Mesenchymal stem cell (in vitro differentiated cells and primary cell): ENCODE results near the gene PDK1.
"Not testable (repeated sequence)": the region's sequence is repeated elsewhere in the genome, so short reads cannot be mapped to it uniquely, and the experiment has no call there.

Source experiments
- DNase-seq: peaks from one replicate; pipeline ENCODE4 v3.0.0-alpha.2; 2013
- H2AFZ ChIP-seq: one replicate; pipeline ENCODE4 v1.6.1; 2013; ENCODE audit warnings: low read depth, mild to moderate bottlenecking, control low read depth, inconsistent platforms, low read length, moderate library complexity
- H2AK5ac ChIP-seq: 2 replicates; pipeline ENCODE4 v1.6.1; 2013; ENCODE audit warnings: low read length, moderate library complexity, mild to moderate bottlenecking, inconsistent platforms; ENCODE audit not compliant: severe bottlenecking
- H2BK120ac ChIP-seq: one replicate; pipeline ENCODE4 v1.6.1; 2013; ENCODE audit warnings: low read depth, mild to moderate bottlenecking, inconsistent platforms, low read length, moderate library complexity
- H2BK12ac ChIP-seq, 2 experiments: one replicate each; pipeline ENCODE4 v1.6.1; 2013; ENCODE audit warnings: inconsistent platforms in 2 of 2, low read length in 2 of 2, mild to moderate bottlenecking in 2 of 2, moderate library complexity in 2 of 2, control low read depth in 1 of 2
- H2BK15ac ChIP-seq: one replicate; pipeline ENCODE4 v1.6.1; 2013; ENCODE audit warnings: mild to moderate bottlenecking, low read depth, inconsistent platforms; ENCODE audit not compliant: poor library complexity, severe bottlenecking
- H2BK5ac ChIP-seq: 2 replicates; pipeline ENCODE4 v1.6.1; 2013; ENCODE audit warnings: low read depth, mild to moderate bottlenecking, low read length, control low read depth, inconsistent platforms; ENCODE audit not compliant: poor library complexity, severe bottlenecking
- H3K14ac ChIP-seq, 2 experiments: one replicate each; pipeline ENCODE4 v1.6.1; 2013; ENCODE audit warnings: inconsistent platforms in 2 of 2, low read length in 2 of 2, control low read depth in 1 of 2, mild to moderate bottlenecking in 1 of 2, moderate library complexity in 1 of 2
- H3K18ac ChIP-seq, 2 experiments: one replicate each; pipeline ENCODE4 v1.6.1; 2013; ENCODE audit warnings: inconsistent platforms in 2 of 2, low read length in 2 of 2, control low read depth in 1 of 2, low read depth in 1 of 2, mild to moderate bottlenecking in 1 of 2
- H3K23ac ChIP-seq, 2 experiments: one replicate each; pipeline ENCODE4 v1.6.1; 2013; ENCODE audit warnings: inconsistent platforms in 2 of 2, low read length in 2 of 2, mild to moderate bottlenecking in 2 of 2, moderate library complexity in 2 of 2, control low read depth in 1 of 2
- H3K27ac ChIP-seq: 2 replicates; pipeline ENCODE4 v1.5.1; 2013; ENCODE audit warnings: mild to moderate bottlenecking, moderate library complexity, low read length, control low read depth, inconsistent platforms; ENCODE audit not compliant: poor library complexity, severe bottlenecking
- H3K27me3 ChIP-seq, 2 experiments: 2 replicates each; pipeline versions ENCODE4 v1.6.1 to v1.7.0; 2013; ENCODE audit warnings: low read length in 2 of 2, mild to moderate bottlenecking in 2 of 2, moderate library complexity in 2 of 2, control low read depth in 1 of 2, inconsistent platforms in 1 of 2; ENCODE audit not compliant: control insufficient read depth in 1 of 2, insufficient read depth in 1 of 2
- H3K36me3 ChIP-seq, 2 experiments: 2 replicates each; pipeline versions ENCODE4 v1.6.1 to v1.7.0; 2013; ENCODE audit warnings: low read length in 2 of 2, control low read depth in 1 of 2, inconsistent platforms in 1 of 2, low read depth in 1 of 2, mild to moderate bottlenecking in 1 of 2; ENCODE audit not compliant: insufficient read depth in 2 of 2, control insufficient read depth in 1 of 2
- H3K4ac ChIP-seq, 2 experiments: one replicate each; pipeline ENCODE4 v1.6.1; 2013; ENCODE audit warnings: inconsistent platforms in 2 of 2, low read length in 2 of 2, mild to moderate bottlenecking in 2 of 2, moderate library complexity in 2 of 2, control low read depth in 1 of 2, low read depth in 1 of 2
- H3K4me1 ChIP-seq: 2 replicates; pipeline ENCODE4 v1.6.1; 2013; ENCODE audit warnings: low read depth, low read length, control low read depth; ENCODE audit not compliant: control insufficient read depth, insufficient read depth
- H3K4me2 ChIP-seq: 2 replicates; pipeline ENCODE4 v1.6.1; 2013; ENCODE audit warnings: low read length, mild to moderate bottlenecking, inconsistent platforms; ENCODE audit not compliant: poor library complexity, severe bottlenecking
- H3K4me3 ChIP-seq, 2 experiments: 2 replicates each; pipeline versions ENCODE4 v1.5.1 to v1.7.0; 2013; ENCODE audit warnings: low read length in 2 of 2, mild to moderate bottlenecking in 2 of 2, control low read depth in 1 of 2, low read depth in 1 of 2; ENCODE audit not compliant: insufficient read depth in 1 of 2
- H3K79me1 ChIP-seq: replicated peaks from 2 replicates; pipeline ENCODE4 v1.6.1; 2013; ENCODE audit warnings: mild to moderate bottlenecking, control low read depth, low read length, inconsistent platforms; ENCODE audit not compliant: poor library complexity, severe bottlenecking
- H3K9ac ChIP-seq: 2 replicates; pipeline ENCODE4 v1.7.0; 2013; ENCODE audit warnings: mild to moderate bottlenecking, low read length, moderate library complexity
- H3K9me3 ChIP-seq: 2 replicates; pipeline ENCODE4 v1.7.0; 2013; ENCODE audit warnings: mild to moderate bottlenecking, low read length; ENCODE audit not compliant: control insufficient read depth
- H4K8ac ChIP-seq: one replicate; pipeline ENCODE4 v1.6.1; 2013; ENCODE audit warnings: inconsistent platforms, mild to moderate bottlenecking, low read length, moderate library complexity
- H4K91ac ChIP-seq: one replicate; pipeline ENCODE4 v1.6.1; 2013; ENCODE audit warnings: mild to moderate bottlenecking, low read length, inconsistent platforms
- WGBS: methylation state at CpG from one replicate; pipeline ENCODE4 v1.1.7; 2013; ENCODE audit warnings: mixed read lengths; 5-methylcytosine and 5-hydroxymethylcytosine counted together

PDK1 gene

GRCh38 chr2:172580544-172580943 lies 24.7 kb downstream of the PDK1 start:
- H2AFZ ChIP-seq: no peak overlapping the region
- H4K91ac ChIP-seq: no peak overlapping the region
- no peak overlapping the region for H3K14ac ChIP-seq
- H3K18ac ChIP-seq: no peak overlapping the region
- H3K4me1 ChIP-seq: no peaks in the 10 kb centered on the region
- H2BK12ac ChIP-seq: no peak overlapping the region
- no peak overlapping the region for H2AK5ac ChIP-seq
- no peak overlapping the region for H3K23ac ChIP-seq
- no peak overlapping the region for H3K9ac ChIP-seq
- H4K8ac ChIP-seq: no peak overlapping the region
- no peak overlapping the region for H3K4me2 ChIP-seq
- H3K79me1 ChIP-seq: peaks cover 8% of the 10 kb centered on the region
- no peaks in the 10 kb centered on the region for H3K27me3 ChIP-seq
- no peak for DNase-seq
- no peak overlapping the region for H3K27ac ChIP-seq
- no peak overlapping the region for H2BK5ac ChIP-seq
- H3K4ac ChIP-seq: no peak overlapping the region
- no peak overlapping the region for H2BK120ac ChIP-seq
- peaks cover 0 to 37% of the 10 kb centered on the region in 2 experiments for H3K36me3 ChIP-seq
- H3K4me3 ChIP-seq: no peak overlapping the region
- H2BK15ac ChIP-seq: no peak overlapping the region
- peaks cover 48% of the 10 kb centered on the region for H3K9me3 ChIP-seq

- Histone ChIP-seq H3K36me3 (peaks cover 5 to 43% of the 10 kb centered on the region in 2 experiments), H3K4me3 (no peak overlapping the region), H3K9ac (no peak overlapping the region), H3K4ac (no peak overlapping the region), H3K9me3 (peaks cover 30% of the 10 kb centered on the region), H4K8ac (no peak overlapping the region), H3K79me1 (peaks cover 10% of the 10 kb centered on the region), H3K4me1 (no peaks in the 10 kb centered on the region), H2BK12ac (no peak overlapping the region), H3K23ac (no peak overlapping the region), H3K18ac (no peak overlapping the region), H2BK15ac (no peak overlapping the region), H3K14ac (no peak overlapping the region), H3K27me3 (no peaks in the 10 kb centered on the region), H3K27ac (no peak overlapping the region), H3K4me2 (no peak overlapping the region), H4K91ac (no peak overlapping the region), H2AK5ac (no peak overlapping the region), H2BK5ac (no peak overlapping the region), H2AFZ (no peak overlapping the region), H2BK120ac (no peak overlapping the region)
- WGBS: no CpG with 5 or more reads among the region's 1 CpG
- DNase-seq: no peak
Measured at GRCh38 chr2:172582656-172583055, 26.8 kb downstream of the PDK1 start.

- Histone ChIP-seq H2BK15ac (no peak overlapping the region), H3K4me2 (no peak overlapping the region), H2AK5ac (no peak overlapping the region), H3K4ac (no peak overlapping the region), H2BK12ac (no peak overlapping the region), H3K14ac (no peak overlapping the region), H3K4me3 (no peak overlapping the region), H3K36me3 (peaks cover 5 to 50% of the 10 kb centered on the region in 2 experiments), H3K9me3 (peaks cover 4% of the 10 kb centered on the region), H3K23ac (no peak overlapping the region), H3K9ac (no peak overlapping the region), H3K27ac (no peak overlapping the region), H4K8ac (no peak overlapping the region), H3K18ac (no peak overlapping the region), H2BK5ac (no peak overlapping the region), H3K27me3 (no peaks in the 10 kb centered on the region), H4K91ac (no peak overlapping the region), H2AFZ (no peak overlapping the region), H3K4me1 (no peaks in the 10 kb centered on the region), H2BK120ac (no peak overlapping the region), H3K79me1 (peaks cover 5% of the 10 kb centered on the region)
- 97% methylated on average over 4 of the region's 9 CpGs for WGBS
- DNase-seq: no peak
Measured at GRCh38 chr2:172586245-172586891, 30.5 kb downstream of the PDK1 start.

- 98% methylated on average over 9 of the region's 9 CpGs for WGBS
Measured at GRCh38 chr2:172587231-172587630, 31.3 kb downstream of the PDK1 start.

More at GRCh38 chr2:172587231-172587630, 31.3 kb downstream of the PDK1 start:
- not testable (repeated sequence) for H2BK120ac ChIP-seq, H3K27me3 ChIP-seq, H3K9ac ChIP-seq, H2BK12ac ChIP-seq, H4K8ac ChIP-seq, H3K79me1 ChIP-seq, H3K4ac ChIP-seq, H2BK5ac ChIP-seq, H3K9me3 ChIP-seq, H2AK5ac ChIP-seq, H3K4me2 ChIP-seq, H2AFZ ChIP-seq, H2BK15ac ChIP-seq, H3K4me3 ChIP-seq, H3K27ac ChIP-seq, H3K23ac ChIP-seq, H3K18ac ChIP-seq, H4K91ac ChIP-seq, H3K14ac ChIP-seq, H3K4me1 ChIP-seq, DNase-seq
- peaks cover 5 to 43% of the 10 kb centered on the region in 2 experiments for H3K36me3 ChIP-seq
